HG02973 (cell line): ENCODE measurements around the gene GSS.

Source experiments
- ATAC-seq: cut with Tn5 transposase; IDR thresholded peaks from one replicate; pipeline ENCODE4 v1.9.1; 2021; ENCODE audit warnings: moderate library complexity; ENCODE audit not compliant: unreplicated experiment

GSS gene

DNA sequence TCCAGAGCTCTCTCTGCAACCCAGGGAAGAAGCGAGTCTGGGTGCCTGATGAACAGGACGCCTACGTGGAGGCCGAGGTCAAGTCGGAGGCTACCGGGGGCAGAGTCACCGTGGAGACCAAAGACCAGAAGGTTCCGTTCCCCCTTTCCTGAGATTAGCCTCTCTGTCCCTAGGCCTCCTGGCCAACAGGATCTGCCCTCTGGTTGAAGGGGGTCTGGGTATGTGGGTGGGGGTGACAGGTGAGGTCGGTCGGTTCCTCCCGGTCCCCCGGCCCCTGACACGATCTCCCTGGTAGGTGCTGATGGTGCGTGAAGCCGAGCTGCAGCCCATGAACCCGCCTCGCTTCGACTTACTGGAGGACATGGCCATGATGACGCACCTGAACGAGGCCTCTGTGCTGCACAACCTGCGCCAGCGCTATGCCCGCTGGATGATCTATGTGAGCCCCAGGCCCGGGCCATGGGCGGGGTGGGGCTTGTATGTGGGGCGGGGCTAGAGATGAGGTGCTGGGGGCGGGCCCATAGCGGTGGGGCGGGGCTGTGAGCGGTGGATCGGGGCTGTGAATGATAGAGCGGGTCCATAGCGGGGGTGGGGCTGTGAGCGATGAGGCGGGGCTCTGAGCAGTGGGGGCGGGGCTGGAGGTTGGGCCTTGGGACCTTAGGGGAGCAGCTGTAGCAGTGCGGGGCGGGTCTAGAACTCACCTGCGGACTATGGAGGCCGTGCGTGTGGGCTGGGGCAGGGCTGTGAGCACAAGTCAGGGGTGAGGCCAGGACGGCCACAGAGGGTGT is 24.0 kb upstream of the GSS start:
- no peak for ATAC-seq

GRCh38 chr20:34978092-34978744 is 22.6 kb upstream of the GSS start:
- no peak for ATAC-seq

DNA sequence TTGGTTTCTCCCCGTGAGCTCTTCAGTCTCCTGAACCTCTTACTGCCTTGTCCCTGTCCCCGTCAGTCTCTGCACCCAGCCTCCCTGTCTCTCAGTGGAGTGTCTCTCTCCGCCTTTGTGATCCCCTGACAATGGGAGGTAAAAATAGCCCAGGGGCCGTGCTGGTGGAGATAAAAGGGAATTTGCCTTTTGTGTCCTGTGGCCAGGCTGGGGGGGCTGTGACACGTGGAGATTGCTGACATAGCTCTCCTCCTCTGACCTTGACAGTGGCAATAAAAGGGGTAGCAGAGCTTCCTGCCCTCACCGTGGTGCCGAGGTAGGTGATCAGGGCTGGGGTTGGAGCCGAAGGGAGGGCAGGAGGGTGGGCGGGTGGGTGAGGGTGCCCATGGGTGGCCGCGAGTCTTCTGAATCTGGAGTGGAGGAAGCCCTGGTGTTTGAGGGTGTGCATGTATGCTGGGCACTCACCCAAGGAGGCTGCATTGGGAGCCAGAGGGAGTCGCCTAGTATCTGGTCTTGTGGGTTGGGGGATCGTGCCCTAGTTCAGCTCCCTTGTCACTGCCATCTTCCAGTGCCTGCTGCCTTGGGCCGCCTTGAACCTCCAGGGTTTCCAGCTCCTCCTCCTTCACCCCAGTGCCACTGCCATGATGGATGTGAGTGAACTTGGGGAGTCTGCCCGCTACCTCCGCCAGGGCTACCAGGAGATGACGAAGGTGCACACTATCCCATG is 21.9 kb upstream of the GSS start:
- no peak for ATAC-seq

GRCh38 chr20:34976286-34976685 is 20.7 kb upstream of the GSS start:
- ATAC-seq = no peak

- ATAC-seq = no peak
These were observed 18.6 kb upstream of the GSS start for GRCh38 chr20:34974246-34974645.

- ATAC-seq = no peak
These were observed 16.1 kb upstream of the GSS start for GRCh38 chr20:34971561-34972235.

- no peak for ATAC-seq
These were observed 15.4 kb upstream of the GSS start for GRCh38 chr20:34970846-34971560.

GRCh38 chr20:34970193-34970840 is 14.7 kb upstream of the GSS start:
- no peak for ATAC-seq

- ATAC-seq = no peak
These were observed 12.6 kb upstream of the GSS start for GRCh38 chr20:34968042-34968775.

GRCh38 chr20:34967421-34967820 is 11.8 kb upstream of the GSS start:
- ATAC-seq = no peak

- ATAC-seq = no peak
These were observed 9.4 kb upstream of the GSS start for GRCh38 chr20:34965051-34965450.

- no peak for ATAC-seq
These were observed 8.9 kb upstream of the GSS start for GRCh38 chr20:34964486-34964885.

DNA sequence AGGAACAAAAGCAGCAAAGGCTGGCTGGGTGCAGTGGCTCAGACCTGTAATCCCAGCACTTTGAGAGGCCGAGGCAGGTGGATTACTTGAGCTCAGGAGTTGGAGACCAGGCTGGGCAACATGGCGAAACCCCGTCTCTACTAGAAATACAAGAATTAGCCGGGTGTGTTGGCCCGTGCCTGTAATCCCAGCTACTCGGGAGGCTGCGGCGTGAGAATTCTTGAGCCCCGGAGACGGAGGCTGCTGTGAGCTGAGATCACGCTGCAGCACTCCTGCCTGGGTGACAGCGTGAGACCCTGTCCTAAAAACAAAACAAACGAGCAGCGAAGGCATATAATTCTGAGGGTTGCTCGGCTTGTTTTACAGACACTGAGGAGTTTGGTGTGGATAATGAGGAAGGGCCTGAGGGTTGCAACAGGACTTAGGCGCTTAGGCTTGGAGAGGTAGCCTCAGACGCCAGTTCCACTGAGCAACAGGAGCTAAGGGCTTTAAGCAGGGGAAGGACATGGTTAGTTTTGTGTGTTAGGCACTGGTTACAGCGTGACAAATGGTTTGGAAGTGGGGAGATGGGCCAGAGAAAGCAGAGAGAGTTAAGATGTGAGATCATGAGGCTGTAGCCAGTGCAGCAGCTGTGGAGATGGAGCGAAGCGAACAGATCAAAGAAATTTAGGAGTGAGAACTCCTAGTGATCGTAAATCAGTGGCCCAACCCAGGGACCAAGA is 1.3 kb upstream of the GSS start:
- no peak for ATAC-seq

DNA sequence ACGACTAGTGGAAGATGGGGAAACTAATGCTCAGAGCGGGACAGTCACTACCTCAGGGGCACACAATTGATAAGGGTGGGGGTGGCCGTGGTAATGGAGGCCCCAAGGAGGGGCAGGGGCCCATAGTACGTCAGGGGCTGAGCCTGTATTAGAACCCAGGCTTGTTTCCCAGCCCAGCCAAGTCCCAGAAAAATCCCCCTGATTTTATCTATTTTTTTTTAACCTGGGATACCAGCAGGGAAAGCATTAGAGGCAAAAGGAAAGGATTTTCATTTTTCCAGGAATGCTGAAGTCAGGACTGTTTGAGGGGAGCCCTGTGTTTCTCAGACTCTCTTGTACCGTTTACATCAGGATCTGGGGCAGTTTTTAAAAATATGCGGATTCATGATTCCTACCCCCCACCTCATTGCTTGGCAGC is 444 bp upstream of the GSS start:
- no peak for ATAC-seq

- ATAC-seq = peak; percentile 12
These were observed 739 bp downstream of the GSS start for GRCh38 chr20:34954904-34955230.

DNA sequence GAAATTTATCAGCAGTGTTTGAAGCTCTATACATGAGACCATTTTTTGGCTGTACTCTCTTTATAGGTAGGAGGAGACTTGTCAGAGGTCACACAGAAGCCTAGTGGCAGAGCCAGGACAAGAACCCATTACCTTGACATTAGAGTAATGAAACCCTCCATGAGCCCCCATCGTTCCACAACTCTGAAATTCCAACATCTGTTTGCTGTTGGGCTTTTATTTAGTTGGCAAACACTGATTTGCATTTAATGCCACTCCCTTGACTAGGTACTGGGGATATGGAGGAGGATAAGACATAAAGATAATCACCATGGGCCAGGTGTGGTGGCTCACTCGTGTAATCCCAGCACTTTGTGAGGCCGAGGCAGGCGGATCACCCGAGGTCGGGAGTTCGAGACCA is 1.6 kb downstream of the GSS start:
- no peak for ATAC-seq

GRCh38 chr20:34952671-34953070 is 2.9 kb downstream of the GSS start:
- no peak for ATAC-seq

- no peak for ATAC-seq
These were observed 4.0 kb downstream of the GSS start for GRCh38 chr20:34951652-34952051.

- no peak for ATAC-seq
These were observed 4.4 kb downstream of the GSS start for GRCh38 chr20:34951252-34951651.
